Keratinocyte (primary cell): ENCODE measurements around the gene PPP1R14B. TPM values are rescaled to one million over a fixed set of nuclear protein-coding genes. Genes with fewer than 3 reads are reported as not detected.

Experiments used
- DNase-seq: peaks from one replicate; pipeline ENCODE4 v3.0.0-alpha.2; 2011; ENCODE audit warnings: low read depth, missing footprints, low spot score
- FAIRE-seq: peaks from 2 replicates; lab custom pipeline; 2011; peaks lifted over from hg19 to GRCh38; lab: Jason Lieb, UNC
- H2AFZ ChIP-seq: 2 replicates; pipeline ENCODE4 v1.6.0; 2012; ENCODE audit warnings: low read length, control low read depth, inconsistent platforms; ENCODE audit not compliant: control insufficient read depth
- H3K27ac ChIP-seq: 2 replicates; pipeline ENCODE4 v1.5.1; 2011; ENCODE audit warnings: low read length; ENCODE audit not compliant: control insufficient read depth, insufficient read depth
- H3K27me3 ChIP-seq: 3 replicates; pipeline ENCODE4 v1.6.0; 2011; ENCODE audit warnings: low read length; ENCODE audit not compliant: control insufficient read depth, insufficient read depth; ENCODE audit errors: extremely low read depth
- H3K36me3 ChIP-seq, 2 experiments: 2 replicates in 1 of 2; 3 replicates in 1 of 2; pipeline ENCODE4 v1.5.1; 2011; ENCODE audit warnings: low read length in 2 of 2, mild to moderate bottlenecking in 1 of 2; ENCODE audit not compliant: control insufficient read depth in 2 of 2, insufficient read depth in 2 of 2; ENCODE audit errors: extremely low read depth in 1 of 2
- H3K4me1 ChIP-seq: 3 replicates; pipeline ENCODE4 v1.5.1; 2011; ENCODE audit warnings: low read length; ENCODE audit not compliant: control insufficient read depth, insufficient read depth; ENCODE audit errors: extremely low read depth
- H3K4me2 ChIP-seq: 3 replicates; pipeline ENCODE4 v1.6.0; 2011; ENCODE audit warnings: low read depth, low read length; ENCODE audit not compliant: control insufficient read depth, insufficient read depth; ENCODE audit errors: extremely low read depth
- H3K4me3 ChIP-seq, 3 experiments: fragments of 200-600 bp in 1 of 3; sonication (generic) in 1 of 3; 2 replicates in 2 of 3; 3 replicates in 1 of 3; pipeline ENCODE4 v1.5.1; 2011 to 2016; ENCODE audit warnings: low read length in 3 of 3, mild to moderate bottlenecking in 3 of 3, control low read depth in 2 of 3, inconsistent platforms in 1 of 3, low read depth in 1 of 3, mixed read lengths in 1 of 3, mixed run types in 1 of 3, moderate library complexity in 1 of 3; ENCODE audit not compliant: control insufficient read depth in 2 of 3, insufficient read depth in 2 of 3; ENCODE audit errors: extremely low read depth in 1 of 3
- H3K79me2 ChIP-seq: 2 replicates; pipeline ENCODE4 v1.6.0; 2012; ENCODE audit warnings: low read length; ENCODE audit not compliant: control insufficient read depth, insufficient read depth
- H3K9ac ChIP-seq: 3 replicates; pipeline ENCODE4 v1.6.0; 2011; ENCODE audit warnings: low read length; ENCODE audit not compliant: control insufficient read depth, insufficient read depth; ENCODE audit errors: extremely low read depth
- H3K9me1 ChIP-seq: 3 replicates; pipeline ENCODE4 v1.6.0; 2011; ENCODE audit warnings: low read length; ENCODE audit not compliant: control insufficient read depth, insufficient read depth; ENCODE audit errors: extremely low read depth
- H3K9me3 ChIP-seq: 2 replicates; pipeline ENCODE4 v1.5.1; 2012; ENCODE audit warnings: low read depth, low read length; ENCODE audit not compliant: control insufficient read depth
- H4K20me1 ChIP-seq: 3 replicates; pipeline ENCODE4 v1.6.0; 2011; ENCODE audit warnings: low read length; ENCODE audit not compliant: control insufficient read depth, insufficient read depth; ENCODE audit errors: extremely low read depth
- EZH2 ChIP-seq: IDR thresholded peaks from one replicate; pipeline ENCODE4 v1.6.1; 2012; ENCODE audit warnings: inconsistent platforms, mild to moderate bottlenecking, low read length, moderate library complexity
- dilution Hi-C: fragments of 300-500 bp; cut with MboI; formaldehyde crosslinking; loops from one replicate; pipeline ENCODE4 v1.7.0; 2020; ENCODE audit warnings: low sequenced_read_pairs; ENCODE audit not compliant: extremely low pct_ligation_motif_present
- polyA plus RNA-seq, 5 experiments: library from polyadenylated mRNA; depleted of rRNA in 3 of 5; stranded (reverse) in 3 of 5; stranded (forward) in 1 of 5; unstranded in 1 of 5; fragments of >200 nt; gene quantifications; 1 replicate in 1 of 5; 2 replicates in 3 of 5; 3 replicates in 1 of 5; pipeline versions ENCODE4 v1.2.1 to v1.2.3, GENCODE V29; 2011 to 2012; ENCODE audit warnings: missing spikeins in 2 of 5, low read depth in 1 of 5, low replicate concordance in 1 of 5
- TF ChIP-seq, protein P1 (sequence below), 3 experiments: IDR thresholded peaks in 1 of 3; conservative IDR thresholded peaks in 1 of 3; optimal IDR thresholded peaks in 1 of 3; 2 replicates in 2 of 3; 3 replicates in 1 of 3; pipeline versions ENCODE3 to v1.5.1; 2011; ENCODE audit warnings: low read length in 3 of 3, mild to moderate bottlenecking in 3 of 3, moderate library complexity in 2 of 3, control low read depth in 1 of 3, inconsistent platforms in 1 of 3; ENCODE audit not compliant: insufficient read depth in 2 of 3; ENCODE audit errors: extremely low read depth in 1 of 3

Gene PPP1R14B
- polyA plus RNA-seq, 1 donor (not counting 4 experiments of a cell fraction or from before 2014, with no cell fraction given) = 208 TPM

DNA sequence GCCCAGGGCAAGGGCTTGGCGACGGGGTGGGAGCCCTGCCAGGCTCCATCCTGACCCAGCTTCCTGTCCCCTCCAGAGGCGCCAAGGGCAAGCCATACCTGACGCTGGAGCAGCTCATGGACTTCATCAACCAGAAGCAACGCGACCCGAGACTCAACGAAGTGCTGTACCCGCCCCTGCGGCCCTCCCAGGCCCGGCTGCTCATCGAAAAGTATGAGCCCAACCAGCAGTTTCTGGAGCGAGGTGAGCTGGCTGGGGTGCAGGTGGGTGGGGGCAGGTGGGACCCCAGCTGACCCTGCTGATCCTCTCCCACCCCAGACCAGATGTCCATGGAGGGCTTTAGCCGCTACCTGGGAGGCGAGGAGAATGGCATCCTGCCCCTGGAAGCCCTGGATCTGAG is 9.6 kb upstream of the PPP1R14B start:
- H3K9ac ChIP-seq = no peak overlapping the region
- no peak for DNase-seq
- no peak for FAIRE-seq
- dilution Hi-C loops = no loop called here
- H3K9me1 ChIP-seq = peaks cover 2% of the 10 kb centered on the region
- H3K79me2 ChIP-seq = peaks cover 48% of the 10 kb centered on the region
- H3K36me3 ChIP-seq = peaks cover 34 to 52% of the 10 kb centered on the region in 2 experiments
- H3K27me3 ChIP-seq = no peaks in the 10 kb centered on the region
- peaks cover 8% of the 10 kb centered on the region for H4K20me1 ChIP-seq
- no peaks in the 10 kb centered on the region for H3K9me3 ChIP-seq
- no peak overlapping the region for H3K4me3 ChIP-seq
- no peak overlapping the region for H3K27ac ChIP-seq
- peaks cover 17% of the 10 kb centered on the region for H3K4me1 ChIP-seq
- no peak overlapping the region for H2AFZ ChIP-seq
- no peak for TF ChIP-seq EZH2
- TF ChIP-seq, protein P1, sequence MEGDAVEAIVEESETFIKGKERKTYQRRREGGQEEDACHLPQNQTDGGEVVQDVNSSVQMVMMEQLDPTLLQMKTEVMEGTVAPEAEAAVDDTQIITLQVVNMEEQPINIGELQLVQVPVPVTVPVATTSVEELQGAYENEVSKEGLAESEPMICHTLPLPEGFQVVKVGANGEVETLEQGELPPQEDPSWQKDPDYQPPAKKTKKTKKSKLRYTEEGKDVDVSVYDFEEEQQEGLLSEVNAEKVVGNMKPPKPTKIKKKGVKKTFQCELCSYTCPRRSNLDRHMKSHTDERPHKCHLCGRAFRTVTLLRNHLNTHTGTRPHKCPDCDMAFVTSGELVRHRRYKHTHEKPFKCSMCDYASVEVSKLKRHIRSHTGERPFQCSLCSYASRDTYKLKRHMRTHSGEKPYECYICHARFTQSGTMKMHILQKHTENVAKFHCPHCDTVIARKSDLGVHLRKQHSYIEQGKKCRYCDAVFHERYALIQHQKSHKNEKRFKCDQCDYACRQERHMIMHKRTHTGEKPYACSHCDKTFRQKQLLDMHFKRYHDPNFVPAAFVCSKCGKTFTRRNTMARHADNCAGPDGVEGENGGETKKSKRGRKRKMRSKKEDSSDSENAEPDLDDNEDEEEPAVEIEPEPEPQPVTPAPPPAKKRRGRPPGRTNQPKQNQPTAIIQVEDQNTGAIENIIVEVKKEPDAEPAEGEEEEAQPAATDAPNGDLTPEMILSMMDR (optimal IDR thresholded peaks at IDR 0.05 in 1 of 3, IDR thresholded peaks at IDR 0.05 in 1 of 3, conservative IDR thresholded peaks at IDR 0.05 in 1 of 3; ENCODE audit: extremely low read depth in 1 of 3, insufficient read depth in 2 of 3, low read length in 3 of 3) = no peak
- no peak overlapping the region for H3K4me2 ChIP-seq

DNA sequence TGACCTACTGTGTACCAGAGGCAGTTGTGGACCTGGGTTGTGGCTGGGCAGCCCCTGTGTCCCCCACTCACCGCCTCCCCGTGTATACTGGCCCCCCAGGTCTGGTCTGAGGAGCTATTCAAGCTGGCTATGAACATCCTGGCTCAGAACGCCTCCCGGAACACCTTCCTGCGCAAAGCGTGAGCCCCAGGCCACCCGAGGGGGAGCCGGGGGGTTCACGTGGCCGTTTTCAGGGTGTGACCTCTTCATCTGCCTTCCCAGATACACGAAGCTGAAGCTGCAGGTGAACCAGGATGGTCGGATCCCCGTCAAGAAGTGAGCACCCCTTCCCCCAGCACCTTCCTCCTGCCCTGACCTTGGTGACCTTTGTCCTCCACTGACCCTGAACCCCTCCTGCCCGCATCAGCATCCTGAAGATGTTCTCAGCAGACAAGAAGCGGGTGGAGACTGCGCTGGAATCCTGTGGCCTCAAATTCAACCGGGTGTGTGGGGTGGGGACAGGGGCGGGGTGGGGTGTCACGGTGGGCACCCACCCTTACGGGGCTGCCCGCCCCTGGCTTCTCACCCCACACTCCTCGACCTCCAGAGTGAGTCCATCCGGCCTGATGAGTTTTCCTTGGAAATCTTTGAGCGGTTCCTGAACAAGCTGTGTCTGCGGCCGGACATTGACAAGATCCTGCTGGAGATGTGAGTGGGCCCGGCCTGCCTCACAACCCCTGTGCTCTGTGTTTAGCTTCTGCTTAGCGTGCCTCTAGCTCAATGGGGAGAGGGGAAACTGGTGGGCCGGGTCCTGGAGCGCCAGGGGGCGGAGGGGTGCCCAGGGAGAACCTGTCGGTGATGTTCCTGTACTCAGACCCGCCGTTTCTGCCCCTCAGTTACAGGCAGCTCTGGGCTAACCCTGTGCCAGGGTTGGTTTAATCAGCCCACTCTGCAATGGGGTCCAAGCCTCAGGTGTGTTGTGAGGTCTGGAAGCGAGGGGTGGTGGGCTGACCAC is 8.7 kb upstream of the PPP1R14B start:
- dilution Hi-C loops = no loop called here
- no peak overlapping the region for H3K27ac ChIP-seq
- H3K4me1 ChIP-seq = peaks cover 20% of the 10 kb centered on the region
- DNase-seq (no peak), FAIRE-seq (no peak)
- H3K9ac ChIP-seq = no peak overlapping the region
- H3K36me3 ChIP-seq = peaks cover 33 to 49% of the 10 kb centered on the region in 2 experiments
- peaks cover 48% of the 10 kb centered on the region for H3K79me2 ChIP-seq
- H3K9me3 ChIP-seq = no peaks in the 10 kb centered on the region
- H3K4me3 ChIP-seq = no peak overlapping the region
- H4K20me1 ChIP-seq = peaks cover 8% of the 10 kb centered on the region
- H3K4me2 ChIP-seq = no peak overlapping the region
- TF ChIP-seq, protein P1 (optimal IDR thresholded peaks at IDR 0.05 in 1 of 3, IDR thresholded peaks at IDR 0.05 in 1 of 3, conservative IDR thresholded peaks at IDR 0.05 in 1 of 3; ENCODE audit: extremely low read depth in 1 of 3, insufficient read depth in 2 of 3, low read length in 3 of 3) = no peak
- TF ChIP-seq EZH2 = no peak
- H2AFZ ChIP-seq = no peak overlapping the region
- H3K27me3 ChIP-seq = no peaks in the 10 kb centered on the region
- peaks cover 2% of the 10 kb centered on the region for H3K9me1 ChIP-seq
